ENCODE results near the gene CCSER1.
"Not testable (repeated sequence)": the region's sequence is repeated elsewhere in the genome, so short reads cannot be mapped to it uniquely, and the experiment has no call there.

Gene CCSER1

GRCh38 chr4:91623603-91623967, 1496.4 kb downstream of the CCSER1 start:
- not testable (repeated sequence) for DNase-seq

GRCh38 chr4:91630054-91630453, 1502.9 kb downstream of the CCSER1 start:
- no peak for DNase-seq

- DNase-seq: no peak
These were observed 1503.6 kb downstream of the CCSER1 start for GRCh38 chr4:91630764-91631163.

GRCh38 chr4:91631335-91631734, 1504.1 kb downstream of the CCSER1 start:
- no peak for DNase-seq

- DNase-seq: no peak
These were observed 1508.9 kb downstream of the CCSER1 start for GRCh38 chr4:91636083-91636482.
